ENCODE data around the gene KRTAP10-5. TPM values are rescaled to one million over a fixed set of nuclear protein-coding genes. Genes with fewer than 3 reads are reported as not detected.

KRTAP10-5 gene
- total RNA-seq, 1 donor from 2014 or later: not detected

- Histone ChIP-seq H3K4me3 (no peak overlapping the region), H3K4me1 (peaks cover 3% of the 10 kb centered on the region), H3K36me3 (no peaks in the 10 kb centered on the region), H3K27ac (no peak overlapping the region), H3K27me3 (peaks cover 17% of the 10 kb centered on the region), H3K9me3 (no peaks in the 10 kb centered on the region)
- no peak for TF ChIP-seq CTCF (IDR thresholded peaks at IDR 0.05)
- ATAC-seq (no peak), DNase-seq (no peak)
- intact Hi-C loops (cut with DNase I): no loop called here
These were observed 8.7 kb upstream of the KRTAP10-5 start for GRCh38 chr21:44589094-44589493.

GRCh38 chr21:44585892-44586291, 5.5 kb upstream of the KRTAP10-5 start:
- no peak for DNase-seq
- H3K4me3 ChIP-seq: no peak overlapping the region
- intact Hi-C loops (cut with DNase I): no loop called here
- H3K9me3 ChIP-seq: peaks cover 8% of the 10 kb centered on the region
- H3K27me3 ChIP-seq: peaks cover 17% of the 10 kb centered on the region
- no peaks in the 10 kb centered on the region for H3K36me3 ChIP-seq
- no peak for ATAC-seq
- TF ChIP-seq CTCF (IDR thresholded peaks at IDR 0.05): no peak
- H3K27ac ChIP-seq: no peak overlapping the region
- H3K4me1 ChIP-seq: no peaks in the 10 kb centered on the region

GRCh38 chr21:44583800-44584147, 3.4 kb upstream of the KRTAP10-5 start:
- Histone ChIP-seq H3K36me3 (no peaks in the 10 kb centered on the region), H3K27me3 (peaks cover 17% of the 10 kb centered on the region), H3K4me3 (no peak overlapping the region), H3K27ac (no peak overlapping the region), H3K9me3 (peaks cover 8% of the 10 kb centered on the region), H3K4me1 (no peaks in the 10 kb centered on the region)
- ATAC-seq: no peak
- intact Hi-C loops (cut with DNase I): no loop called here
- no peak for TF ChIP-seq CTCF (IDR thresholded peaks at IDR 0.05)
- DNase-seq: no peak

DNA sequence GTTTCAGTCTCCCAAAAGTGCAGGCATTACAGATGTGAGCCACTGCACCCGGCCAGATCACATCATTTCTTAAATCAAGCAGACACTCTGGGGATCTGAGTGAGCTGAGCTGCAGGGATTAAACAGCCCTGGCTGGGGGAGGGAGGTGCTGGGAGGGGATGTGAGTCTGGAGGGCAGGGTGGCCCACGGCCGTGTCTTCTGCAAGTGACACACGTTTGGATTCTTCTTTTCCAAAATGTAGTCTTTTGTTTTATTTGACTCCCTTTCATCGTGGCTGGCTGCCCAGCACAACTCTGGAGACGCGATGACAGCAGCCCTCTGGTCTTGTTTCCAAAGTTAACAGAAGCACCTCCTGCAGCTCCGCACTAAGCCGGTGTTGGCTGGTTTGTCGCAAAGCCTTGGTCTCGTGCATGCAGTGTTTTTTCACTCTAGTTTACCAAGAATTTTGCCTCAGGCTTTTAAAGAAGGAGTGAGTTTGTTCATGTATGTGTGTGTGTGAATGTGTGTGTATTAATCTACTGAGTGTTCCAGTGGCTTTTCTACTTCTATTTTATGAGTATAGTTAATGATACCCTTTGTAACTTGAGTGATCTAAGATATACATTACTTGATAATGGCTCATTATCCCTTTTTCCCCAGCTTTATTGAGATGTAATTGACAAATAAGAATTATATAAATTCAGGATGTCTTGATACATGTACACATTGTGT, 2.8 kb upstream of the KRTAP10-5 start:
- H3K27ac ChIP-seq: no peak overlapping the region
- DNase-seq (no peak), ATAC-seq (no peak)
- peaks cover 17% of the 10 kb centered on the region for H3K27me3 ChIP-seq
- no peaks in the 10 kb centered on the region for H3K4me1 ChIP-seq
- H3K36me3 ChIP-seq: no peaks in the 10 kb centered on the region
- peaks cover 8% of the 10 kb centered on the region for H3K9me3 ChIP-seq
- intact Hi-C loops (cut with DNase I): no loop called here
- no peak overlapping the region for H3K4me3 ChIP-seq
- TF ChIP-seq CTCF (IDR thresholded peaks at IDR 0.05): no peak

DNA sequence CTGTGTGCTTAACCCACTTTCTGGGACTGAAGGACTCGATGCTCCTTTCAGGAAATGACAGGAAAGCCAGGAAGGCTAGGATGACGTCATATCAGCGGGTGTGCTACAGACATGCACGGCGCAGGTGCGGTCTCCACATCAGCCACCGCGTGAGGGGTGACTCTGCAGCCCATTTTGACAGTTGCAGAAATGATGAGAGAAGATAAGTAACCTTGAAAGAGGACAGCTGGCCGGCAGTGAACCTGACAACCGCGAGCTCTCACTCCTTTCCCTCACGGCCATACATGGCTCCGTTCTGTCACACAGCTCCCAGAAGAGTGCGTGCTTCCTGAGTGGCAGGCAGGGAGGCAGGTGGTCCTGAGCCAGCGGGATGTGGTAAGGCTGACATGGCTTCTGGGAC, 1.7 kb upstream of the KRTAP10-5 start:
- intact Hi-C loops (cut with DNase I): no loop called here
- no peak overlapping the region for H3K4me3 ChIP-seq
- H3K9me3 ChIP-seq: peaks cover 8% of the 10 kb centered on the region
- ATAC-seq (no peak), DNase-seq (no peak)
- peaks cover 17% of the 10 kb centered on the region for H3K27me3 ChIP-seq
- no peak for TF ChIP-seq CTCF (IDR thresholded peaks at IDR 0.05)
- H3K36me3 ChIP-seq: no peaks in the 10 kb centered on the region
- H3K4me1 ChIP-seq: no peaks in the 10 kb centered on the region
- H3K27ac ChIP-seq: no peak overlapping the region

DNA sequence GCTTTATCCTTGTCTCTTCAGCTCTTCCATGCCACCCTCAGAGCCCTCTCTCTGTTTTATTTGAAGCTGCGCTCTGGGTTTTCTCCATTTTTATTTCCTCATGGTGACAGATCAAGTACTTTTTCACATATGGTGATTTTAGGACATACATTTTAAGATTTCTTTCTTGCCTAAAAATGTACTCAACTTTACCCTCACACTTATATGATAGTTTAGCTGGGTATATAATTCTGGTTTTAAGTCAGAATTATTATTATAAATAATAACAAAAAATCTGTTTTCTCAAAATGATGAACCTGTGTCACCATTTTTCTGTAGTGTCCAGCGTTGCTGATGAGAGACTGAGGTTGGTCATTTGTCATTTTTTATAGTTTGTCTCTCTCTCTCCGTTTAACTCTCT, 754 bp upstream of the KRTAP10-5 start:
- H3K27ac ChIP-seq: no peak overlapping the region
- intact Hi-C loops (cut with DNase I): no loop called here
- DNase-seq (no peak), ATAC-seq (no peak)
- no peak overlapping the region for H3K4me3 ChIP-seq
- no peaks in the 10 kb centered on the region for H3K4me1 ChIP-seq
- no peaks in the 10 kb centered on the region for H3K36me3 ChIP-seq
- TF ChIP-seq CTCF (IDR thresholded peaks at IDR 0.05): no peak
- peaks cover 14% of the 10 kb centered on the region for H3K27me3 ChIP-seq
- H3K9me3 ChIP-seq: peaks cover 8% of the 10 kb centered on the region

Measured in upper lobe of right lung (tissue), 1 donor.